Frontal cortex (tissue), 4 donors: Measurements from ENCODE around the gene CEP85L. TPM values are rescaled to one million over a fixed set of nuclear protein-coding genes. Genes with fewer than 3 reads are reported as not detected.

Experiments used
- DNase-seq, 2 donors: peaks; one replicate each; pipeline ENCODE4 v3.0.0; 2012; ENCODE audit warnings: low spot score in 2 of 2
- FAIRE-seq: peaks from 2 replicates; lab custom pipeline; 2012; peaks lifted over from hg19 to GRCh38; lab: Jason Lieb, UNC
- total RNA-seq: library from RNA; depleted of rRNA; stranded (reverse); fragments of >200 nt; gene quantifications from one replicate; pipeline ENCODE4 v1.2.3, GENCODE V29; 2014
- donor health status: control.
- donor health status: control.
- donor health status: control.

CEP85L gene
- total RNA-seq, 1 donor from 2014 or later: 42.4 TPM

DNA sequence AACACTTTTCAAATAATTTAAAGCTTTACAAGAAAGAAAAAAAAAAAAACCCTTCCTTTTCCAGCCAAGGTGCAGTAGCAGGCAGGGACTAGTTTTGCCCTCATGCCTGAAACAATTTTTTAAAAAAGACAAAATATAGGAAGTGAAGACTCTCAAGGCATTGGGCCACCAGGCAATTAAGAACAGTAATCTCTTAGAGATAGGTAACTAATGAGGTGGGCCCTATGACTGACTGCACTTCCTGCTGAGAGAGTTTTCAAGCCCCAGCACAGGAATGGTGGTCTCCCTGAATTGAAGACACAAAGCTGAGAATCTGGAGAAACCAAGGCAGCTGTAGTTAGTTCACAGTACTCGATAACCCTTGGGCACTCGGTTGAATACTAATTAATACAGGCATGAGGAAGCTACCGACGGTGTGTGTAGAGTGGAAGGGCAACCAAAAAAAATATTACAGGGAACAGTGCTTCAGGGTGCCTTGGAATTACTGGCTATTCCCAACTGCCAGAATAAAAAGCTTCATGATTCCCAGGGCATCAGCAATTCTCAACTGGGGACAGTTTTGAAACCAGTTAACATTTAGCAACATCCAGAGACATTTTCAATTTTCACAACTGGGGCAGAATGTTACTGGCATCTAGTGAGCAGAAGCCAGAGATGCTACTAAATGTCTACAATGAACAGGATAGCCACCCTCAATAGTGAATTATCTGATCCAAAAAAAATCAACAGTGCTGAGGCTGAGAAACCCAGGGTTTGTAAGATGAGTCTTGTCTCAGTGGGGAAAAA is 139.3 kb downstream of the CEP85L start:
- FAIRE-seq (no peak), DNase-seq (no peak)

DNA sequence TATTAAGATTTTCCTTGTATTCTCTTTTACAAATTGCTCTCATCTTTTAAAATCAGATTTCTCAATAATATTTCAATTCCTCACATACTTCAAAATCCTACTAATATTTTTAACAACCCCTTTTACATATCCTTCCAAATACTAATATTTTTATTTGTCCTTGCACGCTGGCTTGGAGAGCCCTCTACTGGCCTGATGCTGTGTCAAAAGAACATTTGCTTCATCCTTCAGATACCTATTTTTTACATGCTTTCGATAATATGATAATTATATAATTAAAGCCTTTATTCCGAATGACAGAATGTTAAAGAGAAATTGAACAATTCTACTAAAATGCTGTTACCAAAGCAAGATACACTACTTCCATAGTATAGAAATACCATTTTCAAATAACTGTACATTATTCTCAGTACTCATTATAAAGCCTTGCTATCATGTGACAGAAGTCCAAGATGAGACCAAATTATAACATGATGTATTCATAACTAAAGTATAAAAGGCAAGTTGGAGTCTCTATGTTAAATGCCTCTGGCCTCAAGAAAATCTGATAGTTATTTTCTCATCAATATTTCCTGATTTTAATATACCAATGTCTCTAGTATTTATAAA is 142.3 kb downstream of the CEP85L start:
- FAIRE-seq (peak; percentile 87), DNase-seq (no peak)

- no peak for DNase-seq
- no peak for FAIRE-seq
Observed at GRCh38 chr6:118507636-118508035, 143.8 kb downstream of the CEP85L start.

DNA sequence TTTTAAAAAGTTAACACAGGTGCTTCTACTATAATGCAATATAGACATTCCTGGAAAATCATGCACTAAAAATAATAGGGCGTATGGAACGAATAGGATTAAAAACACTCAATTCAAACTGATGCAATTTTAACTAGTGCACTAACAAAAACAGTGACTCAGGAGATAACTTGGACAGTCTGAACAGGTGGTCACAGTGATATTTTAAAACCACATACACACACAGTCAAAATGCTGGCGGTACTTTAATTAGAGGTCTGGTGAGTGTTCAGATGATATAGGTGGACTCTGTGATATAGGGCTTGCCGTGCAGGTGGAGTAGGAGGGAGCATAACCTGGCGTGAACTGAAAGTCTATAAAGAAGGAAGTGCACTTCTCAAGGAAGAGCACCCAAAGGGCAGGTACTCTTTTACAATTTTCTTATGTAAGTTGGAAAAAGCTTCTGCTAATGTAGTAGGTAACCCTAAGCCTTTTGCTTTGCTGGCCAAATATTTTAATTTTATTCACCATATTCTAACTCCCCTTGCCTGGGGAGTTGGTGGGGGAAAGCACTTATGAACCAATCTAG is 145.2 kb downstream of the CEP85L start:
- no peak for DNase-seq

GRCh38 chr6:118505656-118506055 is 145.7 kb downstream of the CEP85L start:
- no peak for FAIRE-seq
- DNase-seq: no peak

More for the DNA sequence above, 145.2 kb downstream of the CEP85L start:
- no peak for FAIRE-seq

GRCh38 chr6:118504611-118505010 is 146.8 kb downstream of the CEP85L start:
- FAIRE-seq (no peak), DNase-seq (no peak)

DNA sequence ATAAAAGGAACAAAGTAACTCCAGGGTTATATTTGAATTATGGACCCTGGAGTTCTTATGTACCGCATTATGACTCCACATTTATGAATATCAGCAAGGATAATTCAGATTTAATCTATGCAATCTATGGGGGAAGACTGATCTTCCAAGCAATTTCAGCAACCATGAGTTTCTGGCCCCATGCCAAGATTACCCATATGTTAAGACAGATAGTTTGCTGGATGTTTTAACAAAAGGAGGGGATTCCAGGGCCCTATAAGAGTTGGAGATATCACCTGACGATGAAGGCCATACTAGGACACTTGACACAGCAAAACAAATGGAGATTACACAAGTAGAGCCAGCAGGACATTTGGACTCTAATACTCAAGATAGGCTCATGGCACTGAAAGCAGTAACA is 149.2 kb downstream of the CEP85L start:
- FAIRE-seq (no peak), DNase-seq (no peak)

DNA sequence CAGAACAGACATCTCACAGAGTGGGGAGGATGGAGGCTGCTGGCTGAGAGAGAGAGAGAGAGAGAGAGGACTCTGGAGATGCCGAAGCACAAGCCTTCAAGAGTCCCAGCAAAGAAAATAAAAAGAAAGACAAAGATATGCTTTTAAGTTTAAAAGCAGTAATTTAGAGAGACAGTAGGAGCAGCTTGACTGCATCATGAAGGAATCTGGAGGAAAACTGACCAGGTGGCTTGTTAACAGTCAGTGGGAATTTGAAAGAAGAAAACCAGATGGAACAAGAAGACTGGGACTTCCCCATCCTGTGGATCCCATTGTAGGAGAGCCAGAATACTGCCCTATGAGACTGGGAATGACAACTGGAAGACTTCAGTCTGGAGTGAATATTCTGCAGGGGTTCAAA is 149.6 kb downstream of the CEP85L start:
- no peak for FAIRE-seq
- DNase-seq: no peak

DNA sequence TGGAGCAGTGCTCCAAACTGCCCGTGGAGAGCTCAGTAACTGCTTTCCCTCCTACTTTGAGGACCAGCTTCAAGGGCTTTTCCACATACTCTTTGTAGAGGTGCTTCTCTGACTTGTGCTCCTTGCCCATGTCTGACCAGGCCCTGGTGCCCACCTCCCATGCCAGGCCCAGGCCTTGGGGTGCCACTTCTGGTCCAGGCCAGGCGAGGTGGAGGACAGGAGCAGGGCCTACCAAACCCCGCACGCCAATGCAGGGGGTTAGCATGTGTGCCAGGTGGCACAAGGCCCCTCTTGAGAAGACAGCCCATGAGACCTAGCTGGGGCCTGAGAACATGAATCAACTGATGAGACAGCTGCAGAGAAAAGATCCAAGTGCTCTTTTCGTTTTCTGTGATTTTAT is 150.3 kb downstream of the CEP85L start:
- FAIRE-seq: no peak
- no peak for DNase-seq

DNA sequence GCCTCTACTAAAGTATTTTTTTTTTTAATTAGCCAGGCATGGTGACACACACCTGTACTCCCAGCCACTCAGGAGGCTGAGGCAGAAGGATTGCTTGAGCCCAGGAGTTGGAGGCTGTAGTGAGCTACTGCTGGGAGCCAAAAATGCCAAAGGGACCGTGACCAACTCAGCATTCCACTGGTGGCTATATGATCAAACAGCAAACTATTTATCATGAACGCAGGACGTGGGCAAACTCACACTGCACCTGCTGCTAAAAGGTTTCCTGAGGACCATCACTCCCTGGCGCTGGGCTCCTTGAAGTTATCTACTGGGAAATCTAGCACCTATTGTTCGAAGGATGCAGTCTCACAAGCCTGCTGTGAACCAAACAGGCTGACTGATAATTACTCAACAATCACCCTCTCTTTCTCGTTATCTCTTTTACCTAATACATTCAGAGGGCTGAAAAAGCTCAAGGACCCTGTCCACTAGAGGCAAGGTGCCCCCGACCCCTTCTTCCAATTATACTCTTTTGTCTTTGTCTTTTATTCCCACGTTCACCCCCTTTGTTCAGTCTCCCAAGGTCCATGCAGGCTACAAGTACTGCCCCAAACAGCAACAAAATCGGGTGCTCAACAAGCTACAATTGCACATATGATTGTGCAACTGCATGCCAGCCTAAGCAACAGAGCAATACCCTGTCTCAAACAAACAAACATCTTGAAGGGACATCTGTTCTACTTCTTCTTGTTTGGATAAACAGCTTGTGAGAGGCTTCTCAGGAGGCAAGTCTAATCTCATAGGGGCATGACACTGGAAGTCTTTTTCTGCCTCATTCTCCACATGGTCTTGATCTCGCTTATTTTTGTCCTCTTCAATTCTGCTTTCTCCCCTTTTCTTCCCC is 151.0 kb downstream of the CEP85L start:
- FAIRE-seq: no peak
- no peak for DNase-seq

DNA sequence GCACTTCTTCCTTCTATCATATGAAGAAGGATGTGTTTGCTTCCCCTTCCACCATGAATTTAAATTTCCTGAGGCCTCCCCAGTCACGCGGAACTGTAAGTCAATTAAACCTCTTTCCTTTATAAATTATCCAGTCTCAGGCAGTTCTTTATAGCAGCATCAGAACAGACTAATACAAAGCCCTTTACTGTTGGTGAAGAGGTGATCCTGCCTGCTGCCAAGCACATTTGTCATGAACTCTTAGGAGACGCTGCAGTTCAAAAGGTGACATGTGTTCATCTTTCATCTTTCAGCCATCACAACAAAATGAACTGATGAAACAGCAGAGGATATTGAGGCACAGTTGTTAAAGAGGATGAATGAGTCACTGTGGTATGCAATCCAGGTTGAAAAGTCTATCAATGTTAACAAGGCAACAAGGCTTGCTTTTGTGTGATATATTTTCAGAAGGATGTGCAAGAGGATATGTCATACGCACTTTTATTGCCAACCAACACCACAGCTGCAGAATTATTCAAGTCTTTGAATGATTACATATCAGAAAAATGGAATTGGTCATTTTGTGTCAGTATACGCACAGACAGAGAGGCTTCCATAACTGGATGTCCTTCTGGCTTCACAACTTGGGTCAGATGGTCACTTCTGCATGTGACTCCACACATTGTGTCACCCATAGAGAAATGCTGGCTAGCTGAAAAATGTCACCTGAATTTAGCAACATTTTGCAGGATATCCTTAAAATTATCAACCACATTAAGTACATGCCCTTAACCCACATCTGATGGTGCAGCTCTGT is 155.7 kb downstream of the CEP85L start:
- no peak for FAIRE-seq

DNA sequence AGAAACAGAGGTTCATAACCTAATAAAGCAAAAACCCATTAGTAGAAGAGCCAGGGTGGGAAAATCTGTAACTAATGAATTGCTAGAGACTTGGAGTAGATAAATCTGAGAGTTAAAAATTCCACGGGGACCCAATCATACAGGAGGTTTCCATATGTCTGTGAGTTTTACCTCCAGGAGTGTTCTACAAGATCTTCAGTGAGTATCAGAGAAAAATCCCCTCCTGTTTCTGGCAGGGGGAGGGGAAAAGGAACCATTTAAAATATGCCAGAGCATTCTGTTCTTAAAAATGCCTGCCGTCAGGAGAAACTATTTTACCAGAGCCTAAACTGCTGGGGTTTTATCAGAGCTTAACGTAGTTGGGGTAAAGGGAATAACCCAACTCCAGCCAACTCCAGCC is 157.3 kb downstream of the CEP85L start:
- FAIRE-seq (no peak), DNase-seq (no peak)

More for the DNA sequence above, 155.7 kb downstream of the CEP85L start:
- DNase-seq: no peak

- DNase-seq (no peak), FAIRE-seq (no peak)
Observed at GRCh38 chr6:118489990-118490389, 161.4 kb downstream of the CEP85L start.

GRCh38 chr6:118488631-118489030 is 162.8 kb downstream of the CEP85L start:
- DNase-seq (no peak), FAIRE-seq (no peak)

- FAIRE-seq (peak; percentile 98), DNase-seq (peak in 1 of 2 donors; percentile 19)
Observed at GRCh38 chr6:118485601-118486550, 165.5 kb downstream of the CEP85L start.

DNA sequence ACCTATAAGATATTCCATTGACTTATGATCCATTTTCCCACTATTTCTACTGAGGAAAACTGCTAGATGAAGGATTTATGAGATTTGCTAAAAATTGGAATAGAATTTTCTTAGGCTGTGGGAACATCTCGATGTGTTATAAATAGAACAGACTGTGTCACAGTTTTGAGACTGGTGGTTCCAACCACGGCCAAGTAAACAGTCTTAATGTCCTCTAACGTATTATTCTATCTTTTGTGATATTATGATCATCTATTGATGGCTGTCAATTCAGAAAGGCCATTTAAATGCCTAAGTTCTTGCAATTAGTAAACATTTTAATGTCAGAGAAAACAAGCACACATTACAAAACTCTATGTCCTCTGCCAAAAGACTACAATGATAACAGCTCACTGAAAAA is 174.8 kb downstream of the CEP85L start:
- DNase-seq: no peak
- no peak for FAIRE-seq

DNA sequence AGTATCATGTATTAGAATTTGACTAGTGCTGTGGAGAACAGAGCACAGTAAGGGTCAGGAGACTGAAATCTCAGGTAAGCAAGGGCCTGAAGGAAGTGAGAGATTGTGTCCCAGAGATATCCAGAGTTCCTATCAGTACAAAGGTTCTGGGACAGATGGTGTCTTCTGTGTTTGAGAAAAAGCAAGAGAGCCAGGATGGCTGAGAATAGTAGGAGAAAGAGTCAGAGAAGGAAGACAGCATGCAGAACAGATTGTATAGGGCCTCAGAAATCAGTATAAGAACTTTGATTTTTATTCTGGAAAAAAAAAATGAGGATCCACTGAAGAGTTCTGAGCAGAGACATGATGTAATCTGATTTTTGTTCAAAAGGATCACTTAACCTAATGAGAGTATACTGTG is 178.1 kb downstream of the CEP85L start:
- FAIRE-seq: no peak
- no peak for DNase-seq

DNA sequence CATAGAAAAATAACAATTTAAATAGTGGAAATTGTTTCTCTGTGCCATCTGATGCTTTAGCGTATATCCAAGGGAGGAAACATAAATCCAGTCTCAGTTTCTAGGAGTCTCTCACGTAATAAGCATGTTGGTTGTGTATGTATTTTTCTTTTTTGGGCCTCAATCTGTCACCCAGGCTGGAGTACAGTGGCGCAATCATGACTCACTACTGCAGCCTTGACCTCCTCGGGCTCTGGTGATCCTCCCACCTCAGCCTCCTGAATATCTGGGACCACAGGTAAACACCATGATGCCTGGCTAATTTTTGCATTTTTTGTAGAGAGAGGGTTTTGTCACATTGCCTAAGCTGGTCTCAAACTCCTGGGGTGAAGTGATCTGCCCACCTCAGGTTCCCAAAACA is 181.9 kb downstream of the CEP85L start:
- no peak for FAIRE-seq

More for the DNA sequence above, 181.9 kb downstream of the CEP85L start:
- DNase-seq: no peak
